NCI-H345 treated with DMSO at 0.1 percent for 48 hours (cell line): ENCODE results near the gene PIMREG.

ENCODE experiments used
- DNase-seq: peaks from one replicate; lab custom pipeline; 2025; ENCODE audit not compliant: unreplicated experiment; lab: John Stamatoyannopoulos, UW

The PIMREG gene

DNA sequence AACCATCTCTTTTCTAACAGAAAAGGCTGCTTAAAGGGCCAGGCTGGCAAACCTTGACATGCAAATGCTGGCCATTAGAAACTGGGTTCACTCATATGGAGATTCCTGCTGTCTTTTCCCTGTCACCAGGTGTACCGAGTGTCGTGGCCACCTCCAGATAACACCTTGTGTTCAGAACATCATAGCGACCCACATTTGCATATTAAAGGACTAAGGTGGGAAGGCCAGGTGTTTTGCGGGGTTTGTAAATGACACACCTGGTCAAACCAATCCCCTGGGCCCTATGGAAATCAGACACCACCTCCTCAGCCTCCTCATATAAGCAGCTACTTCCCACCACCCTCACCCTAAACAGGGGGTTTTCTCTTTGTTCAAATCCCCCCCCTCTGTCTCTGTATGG is 6.8 kb upstream of the PIMREG start:
- no peak for DNase-seq

DNA sequence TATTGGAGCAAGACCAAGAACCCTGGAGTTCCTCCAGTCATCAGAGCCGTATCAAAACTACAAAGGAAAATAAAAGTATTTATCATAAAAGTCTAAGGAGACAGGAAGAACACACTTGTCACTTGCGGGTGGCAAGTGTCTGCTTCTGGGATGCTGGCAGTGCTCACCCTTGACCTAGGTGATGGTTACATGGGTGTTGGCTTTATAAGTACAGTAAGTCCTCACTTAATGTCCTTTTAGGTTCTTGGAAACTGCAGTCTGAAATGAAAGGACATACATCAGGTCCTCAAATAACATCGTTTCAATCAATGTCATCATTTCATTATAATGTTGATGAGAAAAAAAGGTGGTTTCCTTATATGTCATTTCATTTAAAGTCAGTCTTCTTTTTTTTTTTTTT is 6.3 kb upstream of the PIMREG start:
- DNase-seq: no peak

- no peak for DNase-seq
Observed at GRCh38 chr17:6439951-6440350, 4.3 kb upstream of the PIMREG start.

DNA sequence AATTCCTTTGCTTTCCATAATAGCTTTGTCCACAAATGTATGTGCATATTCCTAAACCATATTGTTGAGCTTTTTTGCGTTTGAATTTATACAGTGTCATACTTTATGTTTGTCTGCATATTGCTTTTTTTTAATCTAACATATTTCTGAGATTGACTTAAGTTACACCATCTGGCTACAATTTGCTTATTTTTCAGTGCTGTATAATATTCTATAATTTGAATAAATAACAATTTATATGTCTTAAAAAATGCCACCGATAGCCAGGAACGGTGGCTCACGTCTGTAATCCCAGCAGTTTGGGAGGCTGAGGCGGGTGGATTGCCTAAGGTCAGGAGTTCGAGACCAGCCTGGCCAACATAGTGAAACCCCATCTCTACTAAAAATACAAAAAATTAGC is 1.5 kb upstream of the PIMREG start:
- no peak for DNase-seq

DNA sequence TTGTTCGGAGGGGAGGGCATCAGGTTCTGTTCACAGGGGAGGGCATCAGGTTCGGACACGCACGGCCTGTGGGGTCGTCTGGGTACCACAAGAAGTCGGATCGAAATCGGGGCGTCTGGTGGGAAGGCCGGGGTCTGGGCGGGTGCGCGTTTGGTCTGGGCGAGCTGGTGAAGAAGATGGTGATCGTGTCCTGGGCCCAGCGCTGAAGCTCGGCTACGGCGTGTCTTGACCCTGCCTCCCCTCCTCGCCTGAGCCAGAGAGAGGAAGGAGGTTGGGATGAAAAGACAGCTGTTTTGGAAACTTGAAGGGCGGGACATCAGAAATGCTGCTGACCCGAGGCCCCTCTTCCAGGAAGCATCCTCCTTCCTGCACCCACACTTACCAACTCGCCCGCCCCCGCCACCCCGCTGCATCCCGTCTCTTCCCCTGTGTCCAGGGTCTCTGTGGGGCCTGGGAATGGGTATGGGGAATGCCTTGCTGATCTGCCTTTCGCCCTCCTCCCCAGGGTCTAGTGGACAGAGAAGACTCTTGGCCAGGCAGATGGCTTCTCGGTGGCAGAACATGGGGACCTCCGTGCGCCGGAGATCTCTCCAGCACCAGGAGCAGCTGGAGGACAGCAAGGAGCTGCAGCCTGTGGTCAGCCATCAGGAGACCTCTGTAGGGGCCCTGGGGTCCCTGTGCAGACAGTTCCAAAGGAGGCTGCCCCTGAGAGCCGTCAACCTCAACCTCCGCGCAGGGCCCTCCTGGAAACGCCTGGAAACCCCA is 498 bp downstream of the PIMREG start:
- no peak for DNase-seq

DNA sequence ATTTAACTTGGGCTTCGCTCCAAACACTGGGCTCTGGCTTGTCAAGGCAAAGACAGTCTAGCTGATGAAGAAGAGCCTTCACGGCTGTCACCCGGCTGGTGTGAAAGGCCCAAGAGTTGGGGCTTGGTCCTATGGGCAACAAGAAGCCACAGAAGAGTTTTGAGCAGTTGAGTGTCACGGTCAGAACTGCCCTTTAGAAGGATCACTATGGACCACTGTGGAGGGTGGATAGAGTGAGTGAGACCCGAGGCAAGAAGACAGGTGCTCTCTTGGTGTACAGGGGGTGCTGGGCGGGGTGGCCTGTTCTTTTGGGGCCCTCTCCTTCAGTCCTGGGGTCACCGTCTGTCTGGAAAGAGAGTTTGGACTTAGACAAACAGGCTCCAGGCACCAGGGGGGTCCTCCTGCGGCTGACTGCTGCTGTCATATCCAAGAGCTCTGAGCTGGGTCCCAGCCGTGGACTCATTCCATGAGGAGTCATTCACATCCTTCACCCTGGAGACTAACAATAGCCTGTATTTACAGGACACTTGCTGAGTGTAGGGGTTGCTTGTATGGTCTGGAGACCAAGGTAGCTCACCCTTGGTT is 2.4 kb downstream of the PIMREG start:
- DNase-seq: no peak

GRCh38 chr17:6448473-6448872 is 4.2 kb downstream of the PIMREG start:
- no peak for DNase-seq

DNA sequence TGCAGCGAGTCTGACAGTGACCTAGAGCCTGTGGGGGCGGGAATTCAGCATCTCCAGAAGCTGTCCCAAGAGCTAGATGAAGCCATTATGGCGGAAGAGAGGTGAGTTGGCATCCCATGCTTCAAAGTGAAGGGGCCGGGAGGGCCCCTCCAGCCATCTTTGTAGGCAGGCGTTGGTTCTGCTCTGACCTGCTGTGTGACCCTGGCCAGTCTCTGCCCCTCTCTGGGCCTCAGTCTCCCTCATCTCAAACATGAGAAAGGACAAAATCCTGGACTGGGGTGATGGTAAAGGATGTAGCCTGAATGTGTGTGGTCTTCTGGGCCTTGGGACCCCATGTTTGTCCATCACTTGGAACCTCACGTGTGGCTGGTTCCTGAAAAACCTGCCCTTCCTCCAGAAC is 5.1 kb downstream of the PIMREG start:
- DNase-seq: no peak

GRCh38 chr17:6450926-6451832 is 6.9 kb downstream of the PIMREG start:
- no peak for DNase-seq

DNA sequence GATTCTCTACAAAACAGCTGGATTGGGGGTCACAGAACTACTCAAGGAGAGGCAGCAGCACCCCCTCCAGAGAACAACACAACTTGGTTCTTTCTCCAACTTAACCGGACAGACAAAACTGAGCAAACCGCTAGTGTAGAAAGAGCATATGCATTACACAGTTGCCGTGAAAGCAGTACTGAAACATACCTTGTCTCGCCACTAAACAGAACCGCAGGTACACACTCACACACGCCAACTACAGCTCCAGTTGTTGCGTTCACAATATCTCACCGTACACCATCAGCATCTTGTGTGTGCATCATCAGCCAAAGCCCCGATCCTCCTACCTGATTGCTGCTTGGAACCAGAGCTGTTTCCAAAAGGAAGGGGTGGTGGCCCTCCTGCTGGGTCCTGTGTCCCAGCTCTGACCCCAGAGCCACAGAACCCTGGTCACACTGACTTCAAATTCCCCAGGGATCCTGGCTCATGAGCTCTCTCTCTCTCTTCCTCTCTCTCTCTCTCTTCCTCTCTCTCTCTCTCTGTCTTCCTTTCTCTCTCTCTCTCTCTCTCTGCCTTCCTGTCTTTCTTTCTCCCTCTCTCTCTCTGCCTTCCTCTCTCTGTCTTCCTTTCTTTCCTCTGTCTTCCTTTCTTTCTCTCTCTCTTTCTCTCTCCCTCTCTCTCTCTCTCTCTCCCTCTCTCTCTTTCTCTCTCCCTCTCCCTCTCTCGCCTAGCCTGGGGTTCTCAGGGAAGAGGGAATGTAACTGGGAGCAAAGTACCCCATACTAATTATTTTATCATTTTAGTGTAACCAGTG is 8.4 kb downstream of the PIMREG start:
- no peak for DNase-seq

GRCh38 chr17:6453279-6454024 is 9.2 kb downstream of the PIMREG start:
- no peak for DNase-seq

GRCh38 chr17:6454495-6455320 is 10.5 kb downstream of the PIMREG start:
- no peak for DNase-seq

- DNase-seq: no peak
Observed at GRCh38 chr17:6455321-6455705, 11.1 kb downstream of the PIMREG start.

DNA sequence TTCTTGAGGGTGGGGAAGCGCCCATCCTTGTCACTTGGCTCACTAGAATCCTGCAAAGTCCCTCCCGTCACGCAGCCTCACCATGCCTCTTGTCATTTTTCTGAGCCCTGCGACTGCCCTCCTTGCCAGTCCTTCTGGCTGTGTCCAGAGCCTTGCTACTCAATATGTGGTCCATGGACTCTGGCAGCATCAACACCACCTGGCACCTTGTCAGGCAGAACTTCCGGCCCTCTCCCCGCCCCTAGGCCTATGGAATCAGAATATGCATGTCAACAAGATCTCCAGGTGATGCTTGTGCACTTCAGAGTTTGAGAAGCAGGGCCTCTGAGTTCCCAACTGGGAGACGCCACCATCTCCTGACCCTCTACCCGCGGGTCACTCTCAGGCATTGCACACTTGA is 12.1 kb downstream of the PIMREG start:
- no peak for DNase-seq

DNA sequence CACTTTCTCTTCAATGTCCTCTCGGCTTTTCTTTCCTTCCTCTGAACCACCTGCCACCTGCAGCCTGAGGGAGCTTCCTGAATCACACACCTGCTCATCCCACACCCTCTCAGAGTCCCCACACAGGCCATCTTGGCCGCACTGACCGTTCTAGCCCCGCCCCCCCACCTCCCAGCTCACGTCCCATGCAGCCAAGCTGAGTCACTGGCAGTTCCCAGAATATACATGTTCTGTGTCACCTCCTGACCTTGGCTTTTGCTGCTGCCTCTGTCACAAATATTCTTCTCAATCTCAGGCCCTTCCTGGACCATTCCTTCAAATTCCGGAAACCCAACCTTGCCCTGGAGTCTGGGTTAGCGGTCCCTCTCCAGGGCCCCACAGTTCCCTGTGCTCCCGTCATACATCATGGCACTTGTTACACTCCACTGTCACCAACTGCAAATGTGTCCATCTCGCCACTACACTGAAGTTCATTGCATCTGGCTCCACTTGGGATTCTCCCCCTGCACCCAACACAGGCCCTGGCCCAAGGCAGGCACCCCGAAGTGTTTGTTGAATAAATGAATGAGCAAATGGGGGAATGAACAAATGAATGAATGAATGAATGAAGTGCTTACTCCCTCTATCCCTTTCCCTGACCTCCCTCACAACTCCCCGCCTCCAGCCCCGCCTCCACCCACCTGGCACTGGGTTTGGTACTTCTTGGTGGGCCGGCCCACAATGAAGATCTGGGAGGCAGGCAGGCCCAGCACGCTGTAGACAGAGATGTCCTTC is 12.8 kb downstream of the PIMREG start:
- no peak for DNase-seq

- no peak for DNase-seq
Observed at GRCh38 chr17:6457688-6458459, 13.6 kb downstream of the PIMREG start.

GRCh38 chr17:6458460-6458950 is 14.2 kb downstream of the PIMREG start:
- no peak for DNase-seq
